ENCODE data around the gene AKAP7.

Gene AKAP7

DNA sequence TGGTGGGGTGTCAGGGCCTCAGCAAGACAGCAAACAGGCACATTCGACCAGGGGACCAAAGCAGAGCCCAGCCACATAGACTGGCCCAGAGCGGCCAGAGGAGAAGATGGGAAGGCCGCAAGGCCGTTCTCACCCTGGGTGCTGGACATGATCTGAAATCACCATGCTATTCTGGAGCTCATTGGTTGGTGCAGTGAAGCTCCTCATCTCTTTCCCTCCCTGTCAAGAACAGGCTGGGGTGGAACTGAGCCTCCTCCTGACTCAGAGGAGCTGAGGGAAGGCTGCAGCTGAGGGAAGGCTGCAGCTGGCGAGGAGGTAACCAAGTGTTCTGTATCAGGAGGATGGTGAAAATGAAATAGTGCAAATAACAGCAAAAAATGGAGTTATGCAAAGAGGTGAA is 80.0 kb downstream of the AKAP7 start:
- TF ChIP-seq, protein P1, sequence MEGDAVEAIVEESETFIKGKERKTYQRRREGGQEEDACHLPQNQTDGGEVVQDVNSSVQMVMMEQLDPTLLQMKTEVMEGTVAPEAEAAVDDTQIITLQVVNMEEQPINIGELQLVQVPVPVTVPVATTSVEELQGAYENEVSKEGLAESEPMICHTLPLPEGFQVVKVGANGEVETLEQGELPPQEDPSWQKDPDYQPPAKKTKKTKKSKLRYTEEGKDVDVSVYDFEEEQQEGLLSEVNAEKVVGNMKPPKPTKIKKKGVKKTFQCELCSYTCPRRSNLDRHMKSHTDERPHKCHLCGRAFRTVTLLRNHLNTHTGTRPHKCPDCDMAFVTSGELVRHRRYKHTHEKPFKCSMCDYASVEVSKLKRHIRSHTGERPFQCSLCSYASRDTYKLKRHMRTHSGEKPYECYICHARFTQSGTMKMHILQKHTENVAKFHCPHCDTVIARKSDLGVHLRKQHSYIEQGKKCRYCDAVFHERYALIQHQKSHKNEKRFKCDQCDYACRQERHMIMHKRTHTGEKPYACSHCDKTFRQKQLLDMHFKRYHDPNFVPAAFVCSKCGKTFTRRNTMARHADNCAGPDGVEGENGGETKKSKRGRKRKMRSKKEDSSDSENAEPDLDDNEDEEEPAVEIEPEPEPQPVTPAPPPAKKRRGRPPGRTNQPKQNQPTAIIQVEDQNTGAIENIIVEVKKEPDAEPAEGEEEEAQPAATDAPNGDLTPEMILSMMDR (IDR thresholded peaks at IDR 0.05; ENCODE audit: low read depth, low read length, missing control alignments), result no peak
- in situ Hi-C loops (cut with HindIII; ENCODE audit: low sequenced_read_pairs), result no loop called here

DNA sequence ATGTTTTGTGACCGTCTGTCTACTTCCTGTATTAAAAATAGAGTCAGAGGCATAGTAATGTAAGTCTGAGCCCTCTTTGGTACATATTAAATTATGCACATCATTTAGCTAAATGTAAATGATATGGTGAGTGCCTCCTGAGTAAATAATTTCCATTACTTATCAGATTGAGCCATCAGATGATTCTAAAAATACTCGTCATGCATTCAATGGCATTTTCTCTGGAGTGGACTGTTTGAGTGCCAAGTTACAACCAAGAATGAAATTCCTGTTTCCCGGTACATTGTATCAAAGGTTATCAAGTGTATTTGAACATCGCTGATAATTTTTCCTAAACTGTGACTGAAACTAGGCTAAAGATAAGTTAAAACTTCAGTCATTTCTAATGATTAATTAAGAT is 81.0 kb downstream of the AKAP7 start:
- no peak for DNase-seq (ENCODE audit: low read depth)
- TF ChIP-seq, protein P1 (IDR thresholded peaks at IDR 0.05; ENCODE audit: low read depth, low read length, missing control alignments), result no peak
- H3K4me3 ChIP-seq (ENCODE audit: low read depth, low read length), result no peak overlapping the region
- in situ Hi-C loops (cut with HindIII; ENCODE audit: low sequenced_read_pairs), result no loop called here

More for the DNA sequence above, 80.0 kb downstream of the AKAP7 start:
- no peak overlapping the region for H3K4me3 ChIP-seq (ENCODE audit: low read depth, low read length)
- no peak for DNase-seq (ENCODE audit: low read depth)

DNA sequence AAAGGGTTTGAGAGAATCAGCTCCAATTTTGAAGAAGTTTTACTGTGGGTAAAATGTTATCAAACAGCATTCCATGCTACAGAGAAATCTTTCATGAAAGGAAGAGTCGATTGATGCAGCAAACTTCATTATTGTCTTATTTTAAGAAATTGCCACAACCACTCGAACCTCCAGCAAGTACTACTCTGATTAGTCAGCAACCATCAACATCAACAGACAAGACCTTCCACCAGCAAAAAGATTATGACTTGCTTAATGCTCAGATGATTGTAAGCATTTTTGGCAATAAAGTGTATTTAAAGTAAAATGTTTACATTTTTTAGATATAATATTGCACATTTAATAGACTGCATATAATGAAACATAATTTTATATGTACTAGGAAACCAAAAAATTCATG is 87.5 kb downstream of the AKAP7 start:
- H3K4me3 ChIP-seq (ENCODE audit: low read depth, low read length), result no peak overlapping the region
- in situ Hi-C loops (cut with HindIII; ENCODE audit: low sequenced_read_pairs), result no loop called here
- TF ChIP-seq, protein P1 (IDR thresholded peaks at IDR 0.05; ENCODE audit: low read depth, low read length, missing control alignments), result no peak
- DNase-seq (ENCODE audit: low read depth), result no peak

DNA sequence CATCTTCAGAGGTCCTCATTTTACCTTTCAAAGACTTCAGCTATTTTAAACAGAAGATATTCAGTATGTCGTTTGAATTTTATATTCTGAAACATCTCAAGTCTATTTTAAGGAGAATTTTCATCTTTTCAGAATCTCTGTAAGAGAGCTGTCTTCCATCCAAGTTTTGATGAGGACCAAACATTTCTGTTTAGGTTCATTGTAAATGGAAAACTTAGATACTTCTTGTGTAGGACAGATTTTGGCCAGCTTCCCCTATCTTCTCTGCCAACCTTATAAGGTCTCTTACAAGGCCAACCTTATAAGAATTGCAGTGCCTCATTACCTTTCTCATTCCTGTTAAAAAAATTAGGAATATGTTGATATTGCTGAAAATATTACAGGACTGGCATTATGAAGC is 88.1 kb downstream of the AKAP7 start:
- in situ Hi-C loops (cut with HindIII; ENCODE audit: low sequenced_read_pairs), result no loop called here

DNA sequence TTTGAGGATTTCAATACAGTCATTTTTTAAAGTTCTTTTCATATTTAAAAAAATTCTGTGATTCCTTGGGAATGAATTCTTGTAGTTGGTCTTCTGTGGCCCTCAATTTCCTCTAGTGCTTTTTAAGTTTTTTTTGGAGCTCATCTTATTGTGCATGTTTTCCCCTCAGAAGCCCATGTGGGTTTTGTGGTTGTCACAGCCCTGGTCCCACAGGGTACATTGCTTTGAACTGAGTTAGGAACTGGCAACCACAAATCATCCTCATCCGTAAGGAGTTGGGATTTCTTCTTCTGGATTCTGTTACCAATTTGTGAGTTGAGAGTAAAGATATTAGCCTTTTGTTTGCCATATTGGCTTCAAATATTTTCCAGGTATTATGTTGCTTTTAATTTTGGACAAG is 89.9 kb downstream of the AKAP7 start:
- TF ChIP-seq, protein P1 (IDR thresholded peaks at IDR 0.05; ENCODE audit: low read depth, low read length, missing control alignments), result no peak
- no peak overlapping the region for H3K4me3 ChIP-seq (ENCODE audit: low read depth, low read length)
- in situ Hi-C loops (cut with HindIII; ENCODE audit: low sequenced_read_pairs), result loop anchor here (5.0 kb wide), 1 partner anchor 42 kb away; no protein-coding TSS in a partner anchor
- no peak for DNase-seq (ENCODE audit: low read depth)

More for the DNA sequence above, 88.1 kb downstream of the AKAP7 start:
- no peak for DNase-seq (ENCODE audit: low read depth)
- TF ChIP-seq, protein P1 (IDR thresholded peaks at IDR 0.05; ENCODE audit: low read depth, low read length, missing control alignments), result no peak
- no peak overlapping the region for H3K4me3 ChIP-seq (ENCODE audit: low read depth, low read length)

DNA sequence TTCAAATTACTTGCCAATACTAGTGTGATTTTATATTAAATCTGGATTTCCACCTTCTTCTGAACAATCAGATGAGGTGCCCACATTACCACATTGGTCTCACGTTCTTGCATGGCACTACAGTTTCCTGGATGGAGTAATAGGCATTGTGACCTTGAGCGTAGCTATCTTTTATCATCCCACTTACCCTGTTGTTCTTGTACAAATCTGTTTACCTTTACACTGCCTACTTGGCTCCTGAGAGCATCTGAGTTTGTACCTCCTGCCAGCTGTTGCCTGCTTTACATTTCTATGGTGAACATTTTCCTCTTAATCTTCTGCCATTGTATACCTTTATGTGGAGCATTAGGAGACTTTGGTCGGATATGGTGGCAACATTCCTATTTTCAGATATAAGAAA is 90.7 kb downstream of the AKAP7 start:
- in situ Hi-C loops (cut with HindIII; ENCODE audit: low sequenced_read_pairs), result loop anchor here (5.0 kb wide), 1 partner anchor 41 kb away; no protein-coding TSS in a partner anchor
- TF ChIP-seq, protein P1 (IDR thresholded peaks at IDR 0.05; ENCODE audit: low read depth, low read length, missing control alignments), result no peak
- no peak overlapping the region for H3K4me3 ChIP-seq (ENCODE audit: low read depth, low read length)
- no peak for DNase-seq (ENCODE audit: low read depth)
